Spleen (tissue), 7 donors: ENCODE measurements around the gene RAB3B.

Experiments
- POLR2A ChIP-seq, 3 donors: fragments of 450-650 bp; IDR thresholded peaks; one replicate each; pipeline ENCODE4 v1.5.1; 2017; ENCODE audit warnings: antibody characterized with exemption in 3 of 3, mild to moderate bottlenecking in 1 of 3
- TF ChIP-seq, protein P1 (sequence below), 11 experiments: fragments of 200-600 bp in 7 of 11; fragments of 450-650 bp in 4 of 11; sonication (generic) in 4 of 11; IDR thresholded peaks in 8 of 11; conservative IDR thresholded peaks in 3 of 11; 1 replicate in 7 of 11; 2 replicates in 4 of 11; pipeline versions ENCODE4 v1.4.0 to v1.8.0; 2016 to 2021; ENCODE audit warnings: antibody characterized with exemption in 11 of 11, inconsistent platforms in 4 of 11, mild to moderate bottlenecking in 1 of 11
- donor health status: DM: no; HTN: no; CAD: no; lungs with moderate emphysema.
- donor health status: DM: no; HTN: no; CAD: no.
- donor health status: DM: no; HTN: no; CAD: no.

- TF ChIP-seq, protein P1, sequence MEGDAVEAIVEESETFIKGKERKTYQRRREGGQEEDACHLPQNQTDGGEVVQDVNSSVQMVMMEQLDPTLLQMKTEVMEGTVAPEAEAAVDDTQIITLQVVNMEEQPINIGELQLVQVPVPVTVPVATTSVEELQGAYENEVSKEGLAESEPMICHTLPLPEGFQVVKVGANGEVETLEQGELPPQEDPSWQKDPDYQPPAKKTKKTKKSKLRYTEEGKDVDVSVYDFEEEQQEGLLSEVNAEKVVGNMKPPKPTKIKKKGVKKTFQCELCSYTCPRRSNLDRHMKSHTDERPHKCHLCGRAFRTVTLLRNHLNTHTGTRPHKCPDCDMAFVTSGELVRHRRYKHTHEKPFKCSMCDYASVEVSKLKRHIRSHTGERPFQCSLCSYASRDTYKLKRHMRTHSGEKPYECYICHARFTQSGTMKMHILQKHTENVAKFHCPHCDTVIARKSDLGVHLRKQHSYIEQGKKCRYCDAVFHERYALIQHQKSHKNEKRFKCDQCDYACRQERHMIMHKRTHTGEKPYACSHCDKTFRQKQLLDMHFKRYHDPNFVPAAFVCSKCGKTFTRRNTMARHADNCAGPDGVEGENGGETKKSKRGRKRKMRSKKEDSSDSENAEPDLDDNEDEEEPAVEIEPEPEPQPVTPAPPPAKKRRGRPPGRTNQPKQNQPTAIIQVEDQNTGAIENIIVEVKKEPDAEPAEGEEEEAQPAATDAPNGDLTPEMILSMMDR (IDR thresholded peaks at IDR 0.05 in 8 of 11, conservative IDR thresholded peaks at IDR 0.05 in 3 of 11), result no peak
- TF ChIP-seq POLR2A (IDR thresholded peaks at IDR 0.05), result no peak
These were observed 49.0 kb downstream of the RAB3B start for GRCh38 chr1:51941528-51941927.
